DMS 273 (cell line): ENCODE measurements around the gene PPP1R13B.
A peak's percentile ranks its signal among the peaks of the same experiment; 100 is the strongest.
"Not testable (repeated sequence)": the region's sequence is repeated elsewhere in the genome, so short reads cannot be mapped to it uniquely, and the experiment has no call there.

Source experiments
- DNase-seq: peaks from one replicate; lab custom pipeline; 2025; ENCODE audit not compliant: unreplicated experiment; lab: John Stamatoyannopoulos, UW

Gene PPP1R13B

GRCh38 chr14:103702497-103703432, 144.6 kb downstream of the PPP1R13B start:
- peak; percentile 83 for DNase-seq

GRCh38 chr14:103702095-103702494, 145.3 kb downstream of the PPP1R13B start:
- no peak for DNase-seq

GRCh38 chr14:103700753-103701490, 146.5 kb downstream of the PPP1R13B start:
- DNase-seq, result no peak

- DNase-seq, result peak; percentile 74
Observed at GRCh38 chr14:103699901-103700752, 147.2 kb downstream of the PPP1R13B start.

- DNase-seq, result no peak
Observed at GRCh38 chr14:103699261-103699661, 148.1 kb downstream of the PPP1R13B start.

GRCh38 chr14:103698380-103699260, 148.8 kb downstream of the PPP1R13B start:
- peak; percentile 73 for DNase-seq

- no peak for DNase-seq
Observed at GRCh38 chr14:103697603-103698379, 149.6 kb downstream of the PPP1R13B start.

GRCh38 chr14:103697206-103697602, 150.2 kb downstream of the PPP1R13B start:
- DNase-seq, result no peak

GRCh38 chr14:103696466-103697071, 150.8 kb downstream of the PPP1R13B start:
- DNase-seq, result peak; percentile 72

- peak; percentile 81 for DNase-seq
Observed at GRCh38 chr14:103696070-103696402, 151.3 kb downstream of the PPP1R13B start.

- DNase-seq, result peak; percentile 81
Observed at GRCh38 chr14:103695296-103696069, 151.9 kb downstream of the PPP1R13B start.

GRCh38 chr14:103694572-103695026, 152.8 kb downstream of the PPP1R13B start:
- peak; percentile 26 for DNase-seq

- no peak for DNase-seq
Observed at GRCh38 chr14:103693515-103693914, 153.9 kb downstream of the PPP1R13B start.

GRCh38 chr14:103692871-103693270, 154.5 kb downstream of the PPP1R13B start:
- DNase-seq, result no peak

GRCh38 chr14:103692159-103692558, 155.2 kb downstream of the PPP1R13B start:
- DNase-seq, result no peak

- DNase-seq, result not testable (repeated sequence)
Observed at GRCh38 chr14:103691655-103692054, 155.7 kb downstream of the PPP1R13B start.

- DNase-seq, result no peak
Observed at GRCh38 chr14:103690332-103690731, 157.0 kb downstream of the PPP1R13B start.
